MCF 10A (cell line): ENCODE measurements around the gene B9D1. TPM values are rescaled to one million over a fixed set of nuclear protein-coding genes. Genes with fewer than 3 reads are reported as not detected.

Experiments
- BruUV-seq: library from RNA; stranded (reverse); fragments of 400-500 nt; replicated peaks from 2 replicates; lab custom pipeline; 2021; lab: Mats Ljungman, UMichigan
- CTCF ChIA-PET: fragments of 300-600 bp; sonication (Branson Sonifier 250); formaldehyde crosslinking; extraction: SDS; loops from one replicate; lab custom pipeline; 2021; ENCODE audit warnings: antibody characterized with exemption, inconsistent platforms; lab: Yijun Ruan, JAX
- POLR2A ChIA-PET: fragments of 300-600, 350-650 bp; sonication (Branson Sonifier 250); formaldehyde crosslinking; extraction: SDS; loops from one replicate; lab custom pipeline; 2020; ENCODE audit warnings: antibody characterized with exemption, inconsistent platforms; lab: Yijun Ruan, JAX
- DNase-seq: peaks from one replicate; pipeline ENCODE4 v3.0.0-alpha.2; 2018; ENCODE audit not compliant: unreplicated experiment
- H3K27ac Mint-ChIP-seq: one replicate; pipeline ENCODE4 v1.8.0; 2022; ENCODE audit warnings: mild to moderate bottlenecking, low read depth, mixed read lengths; ENCODE audit not compliant: unreplicated experiment
- H3K27me3 Mint-ChIP-seq: one replicate; pipeline ENCODE4 v1.8.0; 2022; ENCODE audit warnings: mixed read lengths; ENCODE audit not compliant: insufficient read depth, unreplicated experiment
- H3K36me3 Mint-ChIP-seq: one replicate; pipeline ENCODE4 v1.8.0; 2022; ENCODE audit warnings: mild to moderate bottlenecking, moderate library complexity, mixed read lengths; ENCODE audit not compliant: insufficient read depth, unreplicated experiment
- H3K4me1 Mint-ChIP-seq: one replicate; pipeline ENCODE4 v1.8.0; 2022; ENCODE audit warnings: mixed read lengths; ENCODE audit not compliant: insufficient read depth, unreplicated experiment
- H3K4me3 Mint-ChIP-seq: one replicate; pipeline ENCODE4 v1.8.0; 2022; ENCODE audit warnings: mild to moderate bottlenecking, moderate library complexity, mixed read lengths; ENCODE audit not compliant: unreplicated experiment
- H3K9me3 Mint-ChIP-seq: one replicate; pipeline ENCODE4 v1.8.0; 2022; ENCODE audit warnings: mixed read lengths; ENCODE audit not compliant: unreplicated experiment
- intact Hi-C: fragments of 100-400 bp; cut with micrococcal nuclease; formaldehyde crosslinking; loops from 2 replicates; pipeline ENCODE4 v1.14.1; 2022
- total RNA-seq: library from RNA; stranded (reverse); gene quantifications from 2 replicates; pipeline ENCODE4 v1.2.3, GENCODE V29; 2022
- TF ChIP-seq, protein P1 (sequence below): fragments of 200-600 bp; IDR thresholded peaks from one replicate; pipeline ENCODE4 v1.8.0; 2022; ENCODE audit warnings: antibody characterized with exemption, mild to moderate bottlenecking; ENCODE audit not compliant: unreplicated experiment

The B9D1 gene
- total RNA-seq, 1 experiment from 2014 or later: 33.0 TPM

DNA sequence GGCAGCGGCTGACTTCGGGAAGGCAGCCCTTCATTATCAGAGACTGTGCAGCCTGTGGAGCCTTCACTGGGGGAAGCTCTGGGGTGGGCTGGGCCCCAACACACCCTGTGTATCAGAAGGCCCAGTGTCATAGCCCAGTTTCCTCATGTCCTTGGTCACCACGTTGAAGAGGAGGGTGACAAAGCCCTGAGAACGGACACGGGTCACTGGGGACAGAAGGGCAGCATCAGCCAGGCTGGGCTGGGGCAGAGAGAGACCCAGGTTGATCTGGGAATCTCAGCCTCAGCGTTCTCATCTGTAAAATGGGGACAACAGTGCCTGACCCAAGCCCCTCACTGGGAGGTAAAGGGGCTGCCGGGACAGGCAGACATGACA, 19.3 kb downstream of the B9D1 start:
- no peak overlapping the region for H3K27ac Mint-ChIP-seq
- TF ChIP-seq, protein P1, sequence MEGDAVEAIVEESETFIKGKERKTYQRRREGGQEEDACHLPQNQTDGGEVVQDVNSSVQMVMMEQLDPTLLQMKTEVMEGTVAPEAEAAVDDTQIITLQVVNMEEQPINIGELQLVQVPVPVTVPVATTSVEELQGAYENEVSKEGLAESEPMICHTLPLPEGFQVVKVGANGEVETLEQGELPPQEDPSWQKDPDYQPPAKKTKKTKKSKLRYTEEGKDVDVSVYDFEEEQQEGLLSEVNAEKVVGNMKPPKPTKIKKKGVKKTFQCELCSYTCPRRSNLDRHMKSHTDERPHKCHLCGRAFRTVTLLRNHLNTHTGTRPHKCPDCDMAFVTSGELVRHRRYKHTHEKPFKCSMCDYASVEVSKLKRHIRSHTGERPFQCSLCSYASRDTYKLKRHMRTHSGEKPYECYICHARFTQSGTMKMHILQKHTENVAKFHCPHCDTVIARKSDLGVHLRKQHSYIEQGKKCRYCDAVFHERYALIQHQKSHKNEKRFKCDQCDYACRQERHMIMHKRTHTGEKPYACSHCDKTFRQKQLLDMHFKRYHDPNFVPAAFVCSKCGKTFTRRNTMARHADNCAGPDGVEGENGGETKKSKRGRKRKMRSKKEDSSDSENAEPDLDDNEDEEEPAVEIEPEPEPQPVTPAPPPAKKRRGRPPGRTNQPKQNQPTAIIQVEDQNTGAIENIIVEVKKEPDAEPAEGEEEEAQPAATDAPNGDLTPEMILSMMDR: no peak
- H3K4me3 Mint-ChIP-seq: no peak overlapping the region

DNA sequence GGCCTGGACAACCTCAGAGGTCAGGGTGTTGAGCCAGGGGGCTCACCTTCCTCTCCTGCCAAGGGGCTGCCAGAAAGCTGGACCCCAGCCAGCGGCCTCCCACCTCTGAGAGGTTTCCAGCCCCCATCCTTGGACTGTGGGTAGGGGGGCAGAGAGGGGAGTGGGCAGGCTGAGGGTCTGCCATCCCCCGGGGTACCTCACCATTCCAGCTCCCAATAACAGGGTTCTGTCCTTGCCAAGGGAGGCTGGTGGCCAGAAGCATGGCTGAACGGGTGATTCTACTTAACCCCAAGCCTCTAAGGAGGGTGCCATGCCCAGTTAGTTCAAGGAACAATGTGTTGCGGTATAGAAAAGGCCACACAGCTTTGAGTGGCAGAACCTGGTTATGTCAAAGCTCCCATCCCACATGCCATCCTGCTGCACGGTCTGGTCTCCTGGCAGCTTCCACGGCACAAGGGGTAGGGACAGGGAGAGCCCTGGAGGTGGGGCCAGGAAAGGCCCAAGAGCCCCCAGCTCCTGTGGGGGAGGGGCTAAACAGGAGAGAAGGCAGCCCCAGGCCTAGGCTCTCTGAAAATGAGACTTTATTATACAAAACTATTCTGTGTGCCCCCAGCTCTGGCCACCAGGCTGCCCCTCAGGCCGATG, 19.8 kb downstream of the B9D1 start:
- no peak for DNase-seq
- Mint-ChIP-seq H3K4me1 (peaks cover 19% of the 10 kb centered on the region), H3K27me3 (no peaks in the 10 kb centered on the region), H3K4me3 (no peak overlapping the region), H3K27ac (no peak overlapping the region), H3K36me3 (peaks cover 12% of the 10 kb centered on the region), H3K9me3 (no peaks in the 10 kb centered on the region)
- ChIA-PET POLR2A (interaction anchor here (0.9 kb wide), 2 partner anchors 19 to 36 kb away, joined by 3 read pairs; partner anchors contain the start of gene MAPK7), CTCF (interaction anchor here (0.6 kb wide), 1 partner anchor 20 kb away, joined by 3 read pairs; the partner anchor contains the start of gene B9D1)
- BruUV-seq: no TSS peak
- intact Hi-C loops: no loop called here
- TF ChIP-seq, protein P1: no peak

More for the DNA sequence above, 19.3 kb downstream of the B9D1 start:
- no peak for DNase-seq
- BruUV-seq: no TSS peak
- Mint-ChIP-seq H3K36me3 (peaks cover 12% of the 10 kb centered on the region), H3K27me3 (no peaks in the 10 kb centered on the region), H3K9me3 (no peaks in the 10 kb centered on the region), H3K4me1 (peaks cover 19% of the 10 kb centered on the region)
- intact Hi-C loops: no loop called here
- CTCF ChIA-PET: interaction anchor here (0.6 kb wide), 1 partner anchor 19 kb away, joined by 3 read pairs; the partner anchor contains the start of gene B9D1
- POLR2A ChIA-PET: interaction anchor here (0.9 kb wide), 2 partner anchors 18 to 35 kb away, joined by 3 read pairs; partner anchors contain the start of gene MAPK7

DNA sequence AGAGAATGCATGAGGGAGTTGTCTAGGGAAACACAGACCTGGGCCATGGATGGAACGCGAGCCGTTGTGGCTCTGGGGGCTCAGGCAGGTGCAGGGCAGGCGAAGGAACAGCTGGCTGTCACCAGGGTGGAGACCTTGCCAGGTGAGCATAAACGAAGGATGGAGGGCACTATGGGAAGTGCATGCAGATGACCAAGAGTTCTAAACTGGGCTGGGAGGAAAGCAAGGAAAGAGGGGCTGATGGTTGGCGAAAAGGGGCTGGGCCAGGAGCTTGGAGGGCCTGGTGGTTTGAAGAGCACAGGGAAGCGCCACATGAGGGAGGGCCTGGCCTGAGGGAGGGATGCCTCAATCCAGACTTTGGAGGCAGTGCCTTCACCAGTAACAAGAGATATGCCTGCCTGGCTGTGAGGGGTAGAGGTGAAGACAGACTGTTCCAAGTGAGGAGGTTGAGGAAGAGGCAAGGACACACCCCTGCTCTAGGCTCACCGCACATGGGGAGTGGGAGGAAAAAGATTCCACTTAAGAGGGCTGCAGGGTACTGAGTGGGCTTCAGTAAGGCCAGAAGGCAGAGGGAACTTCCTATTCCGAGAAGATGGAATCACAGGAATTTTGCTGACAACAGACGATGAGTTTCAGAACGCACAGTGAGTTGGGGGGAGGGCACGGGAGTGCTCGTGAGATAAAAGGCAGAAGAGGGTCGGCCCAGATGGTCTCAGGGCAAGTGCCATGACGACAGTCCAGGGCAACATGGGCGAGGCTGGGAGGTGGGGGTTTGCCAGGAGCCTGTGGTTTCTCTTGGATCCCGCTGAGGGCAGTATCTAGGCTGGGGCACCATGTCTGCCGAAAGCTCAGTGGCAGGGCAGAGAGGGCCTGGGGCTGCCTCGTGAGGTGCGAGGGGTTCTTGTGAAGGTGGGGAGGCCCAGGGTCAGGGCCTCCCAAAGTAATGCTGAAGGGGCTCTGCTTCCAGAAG, 20.6 kb downstream of the B9D1 start:
- ChIA-PET POLR2A (interaction anchor here (0.6 to 1.2 kb wide), 3 partner anchors 13 to 20 kb away, joined by 3 read pairs; no protein-coding TSS in a partner anchor), CTCF (interaction anchor here (1.7 kb wide), 1 partner anchor 21 kb away, joined by 3 read pairs; the partner anchor contains the start of gene B9D1)
- BruUV-seq: no TSS peak
- no peak overlapping the region for H3K27ac Mint-ChIP-seq
- no peak for DNase-seq
- H3K4me1 Mint-ChIP-seq: peaks cover 16% of the 10 kb centered on the region
- H3K27me3 Mint-ChIP-seq: no peaks in the 10 kb centered on the region
- no peaks in the 10 kb centered on the region for H3K9me3 Mint-ChIP-seq
- intact Hi-C loops: no loop called here
- no peak overlapping the region for H3K4me3 Mint-ChIP-seq
- H3K36me3 Mint-ChIP-seq: peaks cover 12% of the 10 kb centered on the region
- TF ChIP-seq, protein P1: no peak
